Suprapubic skin (tissue), 4 donors: Measurements from ENCODE around the gene RTEL1. TPM values are rescaled to one million over a fixed set of nuclear protein-coding genes. Genes with fewer than 3 reads are reported as not detected.
"Not testable (repeated sequence)": the region's sequence is repeated elsewhere in the genome, so short reads cannot be mapped to it uniquely, and the experiment has no call there.

Experiments used
- DNase-seq, 2 donors: peaks; one replicate each; pipeline ENCODE4 v3.0.0-alpha.2; 2019; ENCODE audit warnings: low spot score in 2 of 2
- H3K27ac ChIP-seq: fragments of 200-600 bp; sonication (generic); one replicate; pipeline ENCODE4 v1.5.1; 2019
- H3K27me3 ChIP-seq: fragments of 200-600 bp; sonication (generic); one replicate; pipeline ENCODE4 v1.5.1; 2019
- H3K36me3 ChIP-seq: fragments of 200-600 bp; sonication (generic); one replicate; pipeline ENCODE4 v1.5.1; 2019
- H3K4me1 ChIP-seq: fragments of 200-600 bp; sonication (generic); one replicate; pipeline ENCODE4 v1.5.1; 2019
- H3K4me3 ChIP-seq: fragments of 200-600 bp; sonication (generic); one replicate; pipeline ENCODE4 v1.5.1; 2019; ENCODE audit warnings: mild to moderate bottlenecking
- H3K9me3 ChIP-seq: fragments of 200-600 bp; sonication (generic); one replicate; pipeline ENCODE4 v1.5.1; 2019
- CTCF ChIP-seq, 2 donors: fragments of 200-600 bp in 1 of 2; fragments of 450-650 bp in 1 of 2; sonication (generic) in 1 of 2; IDR thresholded peaks; one replicate each; pipeline ENCODE4 v1.5.1; 2016 to 2019; ENCODE audit warnings: antibody characterized with exemption in 2 of 2, mild to moderate bottlenecking in 1 of 2, moderate library complexity in 1 of 2
- EP300 ChIP-seq: sonication (generic); formaldehyde crosslinking; IDR thresholded peaks from one replicate; pipeline ENCODE4 v1.6.1; 2017; ENCODE audit warnings: antibody characterized with exemption
- POLR2A ChIP-seq, 2 donors: fragments of 450-650 bp; IDR thresholded peaks; one replicate each; pipeline ENCODE4 v1.6.1; 2017; ENCODE audit warnings: antibody characterized with exemption in 2 of 2, mild to moderate bottlenecking in 2 of 2, moderate library complexity in 2 of 2
- POLR2AphosphoS5 ChIP-seq, 3 donors: sonication (generic); formaldehyde crosslinking; IDR thresholded peaks; one replicate each; pipeline ENCODE4 v1.6.1; 2017; ENCODE audit warnings: antibody characterized with exemption in 3 of 3
- WGBS: methylation state at CpG from one replicate; pipeline ENCODE4 v1.1.5; 2018; 5-methylcytosine and 5-hydroxymethylcytosine counted together
- total RNA-seq, 4 donors: library from RNA; depleted of rRNA; stranded (reverse); fragments of >200 nt; gene quantifications; one replicate each; pipeline ENCODE4 v1.1.0, GENCODE V29; 2016

The RTEL1 gene
- total RNA-seq = 10 to 100 TPM in 2 of 4 donors, 1 to 10 TPM in 2; 6.9 to 26.6 (median 13.9) TPM

- WGBS = 4% methylated on average over 20 of the region's 73 CpGs
- TF ChIP-seq POLR2A (IDR thresholded peaks at IDR 0.05) = no peak
- TF ChIP-seq POLR2AphosphoS5 (IDR thresholded peaks at IDR 0.05) = peak in 2 of 3 donors; percentile 49 to 96
- peak; percentile 92 to 95 for DNase-seq
- Histone ChIP-seq H3K9me3 (no peaks in the 10 kb centered on the region), H3K36me3 (peaks cover 23% of the 10 kb centered on the region), H3K4me3 (peak within 1 kb of the TSS; percentile 88), H3K27ac (peak within 1 kb of the TSS; percentile 84), H3K27me3 (no peaks in the 10 kb centered on the region), H3K4me1 (peaks cover 39% of the 10 kb centered on the region)
Measured at GRCh38 chr20:63657937-63658748, at the start of gene RTEL1. RTEL1 (plus strand) TSS chr20:63658312; CDS start chr20:63659403, 1,091 bp downstream.

- H3K4me1 ChIP-seq = peaks cover 7% of the 10 kb centered on the region
- H3K27ac ChIP-seq = no peak overlapping the region
- TF ChIP-seq POLR2AphosphoS5 (IDR thresholded peaks at IDR 0.05) = no peak
- TF ChIP-seq POLR2A (IDR thresholded peaks at IDR 0.05) = no peak
- no peak for TF ChIP-seq EP300
- no peak for TF ChIP-seq CTCF (IDR thresholded peaks at IDR 0.05)
- no peaks in the 10 kb centered on the region for H3K9me3 ChIP-seq
- H3K36me3 ChIP-seq = peaks cover 1% of the 10 kb centered on the region
- WGBS = 93% methylated on average over 16 of the region's 17 CpGs
- DNase-seq = no peak
- no peak overlapping the region for H3K4me3 ChIP-seq
- no peaks in the 10 kb centered on the region for H3K27me3 ChIP-seq
Measured at GRCh38 chr20:63610581-63611435, 47.3 kb upstream of the RTEL1 start.

GRCh38 chr20:63611646-63612045 lies 46.5 kb upstream of the RTEL1 start:
- no peak overlapping the region for H3K4me3 ChIP-seq
- H3K9me3 ChIP-seq = no peaks in the 10 kb centered on the region
- no peak overlapping the region for H3K27ac ChIP-seq
- DNase-seq = no peak
- WGBS = 92% methylated on average over 10 of the region's 10 CpGs
- no peaks in the 10 kb centered on the region for H3K27me3 ChIP-seq
- H3K4me1 ChIP-seq = peaks cover 7% of the 10 kb centered on the region
- no peak for TF ChIP-seq POLR2A (IDR thresholded peaks at IDR 0.05)
- H3K36me3 ChIP-seq = peaks cover 7% of the 10 kb centered on the region

GRCh38 chr20:63612276-63612931 lies 45.7 kb upstream of the RTEL1 start:
- H3K4me1 ChIP-seq = peaks cover 7% of the 10 kb centered on the region
- peaks cover 15% of the 10 kb centered on the region for H3K36me3 ChIP-seq
- no peak overlapping the region for H3K27ac ChIP-seq
- no peak for TF ChIP-seq POLR2A (IDR thresholded peaks at IDR 0.05)
- TF ChIP-seq EP300 = no peak
- H3K27me3 ChIP-seq = no peaks in the 10 kb centered on the region
- 77% methylated on average over 20 of the region's 20 CpGs for WGBS
- DNase-seq = no peak
- no peaks in the 10 kb centered on the region for H3K9me3 ChIP-seq
- H3K4me3 ChIP-seq = no peak overlapping the region

- not testable (repeated sequence) for H3K27me3 ChIP-seq, H3K4me3 ChIP-seq, H3K27ac ChIP-seq, H3K9me3 ChIP-seq, DNase-seq, H3K4me1 ChIP-seq
- H3K36me3 ChIP-seq = peaks cover 31% of the 10 kb centered on the region
- peak; percentile 2 to 32 for TF ChIP-seq CTCF (IDR thresholded peaks at IDR 0.05)
- 87% methylated on average over 17 of the region's 18 CpGs for WGBS
Measured at GRCh38 chr20:63613863-63614594, 44.1 kb upstream of the RTEL1 start.

- DNase-seq = no peak
- no peaks in the 10 kb centered on the region for H3K27me3 ChIP-seq
- WGBS = 93% methylated on average over 32 of the region's 41 CpGs
- H3K4me3 ChIP-seq = no peak overlapping the region
- no peak overlapping the region for H3K27ac ChIP-seq
- TF ChIP-seq POLR2A (IDR thresholded peaks at IDR 0.05) = no peak
- no peak for TF ChIP-seq POLR2AphosphoS5 (IDR thresholded peaks at IDR 0.05)
- no peak for TF ChIP-seq EP300
- no peak for TF ChIP-seq CTCF (IDR thresholded peaks at IDR 0.05)
- peaks cover 35% of the 10 kb centered on the region for H3K36me3 ChIP-seq
- no peaks in the 10 kb centered on the region for H3K9me3 ChIP-seq
- H3K4me1 ChIP-seq = peaks cover 7% of the 10 kb centered on the region
Measured at GRCh38 chr20:63617092-63617875, 40.8 kb upstream of the RTEL1 start.
